Neuronal stem cell (in vitro differentiated cells): Measurements from ENCODE around the gene BCKDK.

ENCODE experiments used
- DNase-seq: peaks from one replicate; pipeline ENCODE4 v3.0.0-alpha.2; 2013; ENCODE audit warnings: low spot score
- H2AFZ ChIP-seq: one replicate; pipeline ENCODE4 v1.6.1; 2013; ENCODE audit warnings: mild to moderate bottlenecking, low read length, inconsistent platforms
- H2AK5ac ChIP-seq: 2 replicates; pipeline ENCODE4 v1.6.1; 2013; ENCODE audit warnings: low read depth, mild to moderate bottlenecking, inconsistent platforms, low read length, moderate library complexity, mixed read lengths
- H2BK120ac ChIP-seq: 2 replicates; pipeline ENCODE4 v1.6.1; 2013; ENCODE audit warnings: low read depth, mild to moderate bottlenecking, inconsistent platforms, low read length, moderate library complexity, mixed read lengths
- H2BK12ac ChIP-seq: one replicate; pipeline ENCODE4 v1.6.1; 2013; ENCODE audit warnings: low read length, inconsistent platforms
- H2BK15ac ChIP-seq: 2 replicates; pipeline ENCODE4 v1.6.1; 2013; ENCODE audit warnings: mild to moderate bottlenecking, low read length, inconsistent platforms, mixed read lengths
- H2BK5ac ChIP-seq: one replicate; pipeline ENCODE4 v1.6.1; 2013; ENCODE audit warnings: inconsistent platforms, mild to moderate bottlenecking, low read length, moderate library complexity
- H3K14ac ChIP-seq: one replicate; pipeline ENCODE4 v1.6.1; 2013; ENCODE audit warnings: low read length, inconsistent platforms
- H3K18ac ChIP-seq: 2 replicates; pipeline ENCODE4 v1.6.1; 2013; ENCODE audit warnings: low read length, inconsistent platforms
- H3K23ac ChIP-seq: 2 replicates; pipeline ENCODE4 v1.6.1; 2013; ENCODE audit warnings: low read depth, mild to moderate bottlenecking, mixed read lengths, low read length, inconsistent platforms; ENCODE audit not compliant: poor library complexity
- H3K27ac ChIP-seq: replicated peaks from 3 replicates; pipeline ENCODE4 v1.5.1; 2013; ENCODE audit warnings: low read length, inconsistent platforms
- H3K27me3 ChIP-seq, 3 experiments: 2 replicates each; pipeline ENCODE4 v1.6.1; 2013; ENCODE audit warnings: low read length in 3 of 3, mild to moderate bottlenecking in 2 of 3, inconsistent platforms in 1 of 3, low read depth in 1 of 3, mixed read lengths in 1 of 3, moderate library complexity in 1 of 3; ENCODE audit not compliant: control insufficient read depth in 3 of 3, insufficient read depth in 3 of 3
- H3K36me3 ChIP-seq, 2 donors: replicated peaks in 1 of 2; 2 replicates each; pipeline ENCODE4 v1.6.1; 2013; ENCODE audit warnings: low read length in 2 of 2; ENCODE audit not compliant: control insufficient read depth in 2 of 2, insufficient read depth in 2 of 2
- H3K4ac ChIP-seq: 2 replicates; pipeline ENCODE4 v1.6.1; 2013; ENCODE audit warnings: inconsistent platforms, mild to moderate bottlenecking, low read length, moderate library complexity
- H3K4me1 ChIP-seq, 2 donors: 1 replicate in 1 of 2; 2 replicates in 1 of 2; pipeline ENCODE4 v1.6.1; 2013; ENCODE audit warnings: low read length in 2 of 2, low read depth in 1 of 2; ENCODE audit not compliant: control insufficient read depth in 2 of 2, insufficient read depth in 1 of 2
- H3K4me2 ChIP-seq: one replicate; pipeline ENCODE4 v1.6.1; 2013; ENCODE audit warnings: mild to moderate bottlenecking, low read length, inconsistent platforms; ENCODE audit not compliant: insufficient read depth, poor library complexity, severe bottlenecking
- H3K4me3 ChIP-seq, 2 donors: 2 replicates each; pipeline ENCODE4 v1.5.1; 2013; ENCODE audit warnings: low read length in 2 of 2, mild to moderate bottlenecking in 2 of 2, inconsistent platforms in 1 of 2, moderate library complexity in 1 of 2
- H3K79me1 ChIP-seq: one replicate; pipeline ENCODE4 v1.6.1; 2013; ENCODE audit warnings: low read depth, mild to moderate bottlenecking, inconsistent platforms, low read length, moderate library complexity
- H3K9ac ChIP-seq: one replicate; pipeline ENCODE4 v1.6.1; 2013; ENCODE audit warnings: mild to moderate bottlenecking, low read depth, low read length, inconsistent platforms; ENCODE audit not compliant: poor library complexity
- H3K9me3 ChIP-seq, 2 donors: replicated peaks in 1 of 2; 2 replicates each; pipeline versions ENCODE3 to v1.6.1; 2013; ENCODE audit warnings: low read length in 2 of 2, mild to moderate bottlenecking in 2 of 2, inconsistent platforms in 1 of 2, low read depth in 1 of 2, mixed read lengths in 1 of 2, moderate library complexity in 1 of 2; ENCODE audit not compliant: control insufficient read depth in 2 of 2, insufficient read depth in 1 of 2
- H4K8ac ChIP-seq: one replicate; pipeline ENCODE4 v1.6.1; 2013; ENCODE audit warnings: low read depth, mild to moderate bottlenecking, inconsistent platforms, low read length, moderate library complexity
- H4K91ac ChIP-seq: one replicate; pipeline ENCODE4 v1.6.1; 2013; ENCODE audit warnings: low read length, low read depth, mild to moderate bottlenecking, inconsistent platforms; ENCODE audit not compliant: poor library complexity
- WGBS, 2 donors: extraction: QIAGEN DNeasy Blood & Tissue Kit; methylation state at CpG; one replicate each; pipeline ENCODE4 v1.1.7; 2013; ENCODE audit warnings: missing lambda C conversion rate in 2 of 2, mixed read lengths in 1 of 2; ENCODE audit not compliant: insufficient read length in 2 of 2, insufficient replicate concordance in 1 of 2; ENCODE audit errors: extremely low coverage in 2 of 2; 5-methylcytosine and 5-hydroxymethylcytosine counted together

Gene BCKDK

DNA sequence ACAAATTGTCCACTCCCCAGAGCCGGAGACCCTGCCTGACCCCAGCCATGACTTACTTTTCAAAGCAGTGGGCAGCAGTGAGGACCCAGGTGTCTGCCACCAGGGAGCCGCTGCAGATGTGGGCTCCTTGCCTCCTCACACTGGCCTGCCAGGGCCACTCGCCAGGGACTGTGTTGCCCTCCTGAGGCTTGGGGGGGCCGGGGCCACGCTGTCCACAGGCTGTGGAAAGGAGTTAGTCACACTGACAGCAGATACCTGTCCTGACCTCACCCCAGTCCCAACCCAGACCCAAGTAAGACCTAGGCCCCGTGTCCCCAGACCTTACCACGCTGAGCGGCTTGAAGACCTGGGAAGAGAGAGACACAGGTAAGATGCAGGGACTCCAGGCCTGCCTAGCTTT lies 20.7 kb upstream of the BCKDK start:
- no peak overlapping the region for H3K27ac ChIP-seq
- no peak overlapping the region for H3K4me3 ChIP-seq
- WGBS, 2 donors: no CpG with 5 or more reads among the region's 8 CpGs
- no peak overlapping the region for H2BK5ac ChIP-seq
- peaks cover 23 to 51% of the 10 kb centered on the region in 2 donors for H3K36me3 ChIP-seq
- H2BK15ac ChIP-seq: no peak overlapping the region
- H3K9ac ChIP-seq: no peak overlapping the region
- no peak overlapping the region for H2BK12ac ChIP-seq
- no peaks in the 10 kb centered on the region for H3K4me1 ChIP-seq
- no peak overlapping the region for H3K14ac ChIP-seq
- H3K18ac ChIP-seq: no peak overlapping the region
- H3K27me3 ChIP-seq: no peaks in the 10 kb centered on the region
- no peak overlapping the region for H3K4ac ChIP-seq
- H3K9me3 ChIP-seq: peaks cover 0 to 2% of the 10 kb centered on the region in 2 donors
- H3K23ac ChIP-seq: no peak overlapping the region
- H2BK120ac ChIP-seq: no peak overlapping the region
- no peak for DNase-seq
- H2AFZ ChIP-seq: no peak overlapping the region
- no peak overlapping the region for H2AK5ac ChIP-seq
- no peak overlapping the region for H4K8ac ChIP-seq
- no peak overlapping the region for H4K91ac ChIP-seq
- H3K4me2 ChIP-seq: no peak overlapping the region
- no peaks in the 10 kb centered on the region for H3K79me1 ChIP-seq

DNA sequence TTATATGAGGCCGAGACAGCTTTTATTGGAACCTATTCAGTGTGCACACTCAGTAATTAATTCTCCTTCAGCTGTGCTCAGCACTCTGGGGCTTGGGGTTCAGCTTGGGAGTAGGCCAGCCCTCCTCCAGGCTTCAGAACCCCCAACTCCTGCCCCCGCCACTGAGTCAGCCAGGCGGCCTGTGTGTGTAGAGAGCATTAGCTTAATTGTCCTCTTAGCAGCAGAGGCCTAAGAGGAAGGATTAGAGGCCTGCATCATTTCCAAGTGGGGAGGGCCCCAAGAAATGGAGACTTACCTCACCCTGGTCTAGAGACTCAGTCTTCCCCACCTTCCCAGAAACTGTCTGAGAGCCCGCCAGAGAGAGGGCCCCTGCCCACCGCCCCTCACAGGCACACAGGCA lies 20.2 kb upstream of the BCKDK start:
- Histone ChIP-seq H3K4me3 (no peak overlapping the region), H3K4me2 (no peak overlapping the region), H3K14ac (no peak overlapping the region), H2BK15ac (no peak overlapping the region), H3K4ac (no peak overlapping the region), H3K79me1 (peaks cover 3% of the 10 kb centered on the region), H4K91ac (no peak overlapping the region), H3K9me3 (peaks cover 0 to 2% of the 10 kb centered on the region in 2 donors), H2BK120ac (no peak overlapping the region), H3K27me3 (no peaks in the 10 kb centered on the region), H3K36me3 (peaks cover 20 to 49% of the 10 kb centered on the region in 2 donors), H4K8ac (no peak overlapping the region), H3K27ac (no peak overlapping the region), H2BK5ac (no peak overlapping the region), H2BK12ac (no peak overlapping the region), H2AFZ (no peak overlapping the region), H3K9ac (no peak overlapping the region), H3K18ac (no peak overlapping the region), H3K4me1 (peaks cover 0 to 2% of the 10 kb centered on the region in 2 donors), H2AK5ac (no peak overlapping the region), H3K23ac (no peak overlapping the region)
- WGBS, 2 donors: no CpG with 5 or more reads among the region's 5 CpGs
- DNase-seq: no peak

DNA sequence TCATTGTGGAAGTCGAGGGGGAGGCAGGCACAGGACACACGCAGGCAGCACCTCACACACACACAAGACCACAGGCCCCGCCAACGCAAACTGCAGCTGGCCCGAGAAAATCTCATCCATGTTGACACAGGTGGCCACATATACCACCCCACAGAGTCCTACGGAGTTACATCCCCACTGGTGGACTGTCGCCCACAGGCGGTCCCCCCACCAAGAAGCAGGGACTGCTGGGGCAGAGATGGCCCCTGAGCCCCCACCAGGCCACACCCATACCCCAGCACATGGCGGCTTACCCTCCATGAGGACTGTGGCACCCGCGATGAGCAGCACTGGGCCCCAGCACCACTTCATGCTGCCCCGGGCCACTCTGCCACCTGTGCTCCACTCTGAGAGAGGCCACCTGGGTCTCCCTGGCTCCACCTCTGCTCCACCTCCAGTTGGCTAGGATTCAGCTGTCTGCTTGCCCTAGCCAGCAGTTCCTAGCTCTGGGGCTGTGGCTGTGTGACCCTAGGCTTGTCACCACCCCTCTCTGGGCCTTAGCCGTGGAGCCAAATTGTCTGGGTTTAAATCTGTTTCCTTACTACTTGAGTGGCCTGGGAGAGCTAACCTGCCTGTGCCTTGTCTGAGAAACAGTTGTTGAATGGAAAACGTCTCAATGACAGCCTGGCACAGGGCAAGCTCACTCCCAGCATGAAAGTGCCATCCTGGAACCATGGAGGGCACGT lies 19.6 kb upstream of the BCKDK start, which contains the start of gene PRSS53:
Gene PRSS53, minus strand, starts transcription at position 485 of the 725 bp plus-strand sequence. Its CDS starts 134 bp downstream, at position 351.
- DNase-seq: no peak
- peaks cover 5% of the 10 kb centered on the region for H3K79me1 ChIP-seq
- no peak within 1 kb of the TSS for H2AK5ac ChIP-seq
- H2BK15ac ChIP-seq: no peak within 1 kb of the TSS
- H2BK12ac ChIP-seq: no peak within 1 kb of the TSS
- H3K4me3 ChIP-seq: no peak within 1 kb of the TSS
- H3K18ac ChIP-seq: no peak within 1 kb of the TSS
- peaks cover 19 to 42% of the 10 kb centered on the region in 2 donors for H3K36me3 ChIP-seq
- H3K4me2 ChIP-seq: no peak within 1 kb of the TSS
- H2AFZ ChIP-seq: no peak within 1 kb of the TSS
- H3K9me3 ChIP-seq: peaks cover 0 to 2% of the 10 kb centered on the region in 2 donors
- H2BK120ac ChIP-seq: no peak within 1 kb of the TSS
- H3K4me1 ChIP-seq: peaks cover 0 to 6% of the 10 kb centered on the region in 2 donors
- H3K9ac ChIP-seq: no peak within 1 kb of the TSS
- no peak within 1 kb of the TSS for H2BK5ac ChIP-seq
- no CpG with 5 or more reads among the region's 15 CpGs for WGBS, 2 donors
- H3K4ac ChIP-seq: peak within 1 kb of the TSS; percentile 53
- H3K23ac ChIP-seq: no peak within 1 kb of the TSS
- H3K14ac ChIP-seq: no peak within 1 kb of the TSS
- peak within 1 kb of the TSS; percentile 43 for H4K8ac ChIP-seq
- no peak within 1 kb of the TSS for H4K91ac ChIP-seq
- H3K27ac ChIP-seq: no peak within 1 kb of the TSS
- no peaks in the 10 kb centered on the region for H3K27me3 ChIP-seq

DNA sequence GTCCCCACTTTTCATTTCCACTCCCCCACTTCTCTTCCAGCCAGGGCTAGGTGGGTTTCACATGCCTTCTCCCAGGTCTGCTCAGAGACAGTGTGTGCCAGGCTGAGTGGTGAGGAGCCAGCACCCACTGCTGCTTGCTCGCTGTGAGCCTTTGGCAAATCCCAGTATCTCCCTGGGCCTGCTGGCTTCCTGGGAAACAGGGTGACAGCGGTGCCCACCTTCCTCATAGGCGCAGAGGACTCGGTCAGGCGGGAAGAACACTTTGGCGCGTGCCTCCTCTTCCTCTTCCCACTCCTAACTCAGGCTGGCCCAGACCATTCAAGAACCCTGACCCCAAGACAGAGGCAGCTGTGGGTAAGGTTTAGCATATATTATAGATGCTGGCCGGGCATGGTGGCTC lies 19.0 kb upstream of the BCKDK start:
- no peak overlapping the region for H3K4me2 ChIP-seq
- no peak overlapping the region for H3K18ac ChIP-seq
- no peak overlapping the region for H3K9ac ChIP-seq
- H2BK12ac ChIP-seq: no peak overlapping the region
- H3K27ac ChIP-seq: no peak overlapping the region
- no peak overlapping the region for H2AK5ac ChIP-seq
- peaks cover 0 to 2% of the 10 kb centered on the region in 2 donors for H3K9me3 ChIP-seq
- no peak overlapping the region for H2AFZ ChIP-seq
- H3K23ac ChIP-seq: no peak overlapping the region
- DNase-seq: no peak
- peaks cover 0 to 6% of the 10 kb centered on the region in 2 donors for H3K4me1 ChIP-seq
- no CpG with 5 or more reads among the region's 8 CpGs for WGBS, 2 donors
- H3K27me3 ChIP-seq: no peaks in the 10 kb centered on the region
- H2BK120ac ChIP-seq: no peak overlapping the region
- H3K79me1 ChIP-seq: peaks cover 5% of the 10 kb centered on the region
- peak overlapping the region; percentile 53 for H3K4ac ChIP-seq
- H4K8ac ChIP-seq: peak overlapping the region; percentile 43
- H3K14ac ChIP-seq: no peak overlapping the region
- no peak overlapping the region for H4K91ac ChIP-seq
- no peak overlapping the region for H2BK5ac ChIP-seq
- H2BK15ac ChIP-seq: no peak overlapping the region
- no peak overlapping the region for H3K4me3 ChIP-seq
- peaks cover 19 to 36% of the 10 kb centered on the region in 2 donors for H3K36me3 ChIP-seq
